Neural progenitor cell (in vitro differentiated cells): ENCODE measurements around the gene ASL. TPM values are rescaled to one million over a fixed set of nuclear protein-coding genes. Genes with fewer than 3 reads are reported as not detected.

Experiments
- DNase-seq: peaks from one replicate; pipeline ENCODE4 v3.0.0-alpha.2; 2016; ENCODE audit warnings: low spot score
- H2AFZ ChIP-seq: fragments of 200-600 bp; sonication (generic); replicated peaks from 2 replicates; pipeline ENCODE4 v1.6.1; 2016; ENCODE audit warnings: antibody characterized with exemption
- H3F3A ChIP-seq: fragments of 200-600 bp; sonication (generic); 2 replicates; pipeline ENCODE4 v1.6.1; 2016; ENCODE audit warnings: antibody characterized with exemption, low read depth
- H3K27ac ChIP-seq: fragments of 200-600 bp; sonication (generic); 2 replicates; pipeline ENCODE4 v1.5.1; 2016; ENCODE audit warnings: mild to moderate bottlenecking
- H3K27me3 ChIP-seq: fragments of 200-600 bp; sonication (generic); 2 replicates; pipeline ENCODE4 v1.6.1; 2016; ENCODE audit warnings: mild to moderate bottlenecking, moderate library complexity
- H3K36me3 ChIP-seq: fragments of 200-600 bp; sonication (generic); 2 replicates; pipeline ENCODE4 v1.5.1; 2016
- H3K4me1 ChIP-seq: fragments of 200-600 bp; sonication (generic); 2 replicates; pipeline ENCODE4 v1.6.1; 2016; ENCODE audit warnings: mixed run types
- H3K4me2 ChIP-seq: fragments of 200-600 bp; sonication (generic); 2 replicates; pipeline ENCODE4 v1.6.1; 2016
- H3K4me3 ChIP-seq: fragments of 200-600 bp; sonication (generic); 2 replicates; pipeline ENCODE4 v1.5.1; 2016
- H3K79me2 ChIP-seq: fragments of 200-600 bp; sonication (generic); 2 replicates; pipeline ENCODE4 v1.6.1; 2016; ENCODE audit warnings: low read depth
- H3K9ac ChIP-seq: fragments of 200-600 bp; sonication (generic); 2 replicates; pipeline ENCODE4 v1.6.1; 2016
- H3K9me3 ChIP-seq: fragments of 200-600 bp; sonication (generic); 2 replicates; pipeline ENCODE4 v1.5.1; 2016; ENCODE audit warnings: low read depth
- H4K20me1 ChIP-seq: fragments of 200-600 bp; sonication (generic); 2 replicates; pipeline ENCODE4 v1.6.1; 2016; ENCODE audit warnings: low read depth
- H3K27ac Mint-ChIP-seq: 3 replicates; pipeline ENCODE4 v1.8.0; 2021; ENCODE audit warnings: mixed read lengths
- H3K27me3 Mint-ChIP-seq: 2 replicates; pipeline ENCODE4 v1.8.0; 2022; ENCODE audit warnings: low read depth, mild to moderate bottlenecking, inconsistent platforms, moderate library complexity, mixed read lengths; ENCODE audit not compliant: insufficient read depth
- H3K36me3 Mint-ChIP-seq: 3 replicates; pipeline ENCODE4 v1.8.0; 2021; ENCODE audit warnings: mixed read lengths
- H3K4me1 Mint-ChIP-seq: 3 replicates; pipeline ENCODE4 v1.8.0; 2021; ENCODE audit warnings: mixed read lengths
- H3K4me3 Mint-ChIP-seq: 3 replicates; pipeline ENCODE4 v1.8.0; 2021; ENCODE audit warnings: mild to moderate bottlenecking, moderate library complexity, mixed read lengths
- H3K9me3 Mint-ChIP-seq: 3 replicates; pipeline ENCODE4 v1.8.0; 2020; ENCODE audit warnings: mixed read lengths
- CTCF ChIP-seq: fragments of 200-600 bp; sonication (generic); IDR thresholded peaks from 2 replicates; pipeline ENCODE4 v1.5.1; 2017; ENCODE audit warnings: antibody characterized with exemption, mild to moderate bottlenecking
- EZH2 ChIP-seq: fragments of 200-600 bp; sonication (generic); IDR thresholded peaks from 2 replicates; pipeline ENCODE4 v1.6.1; 2017; ENCODE audit warnings: antibody characterized with exemption, mild to moderate bottlenecking, moderate library complexity
- EZH2phosphoT487 ChIP-seq: fragments of 200-600 bp; sonication (generic); IDR thresholded peaks from 2 replicates; pipeline ENCODE4 v1.6.1; 2017; ENCODE audit warnings: antibody characterized with exemption
- total RNA-seq: library from RNA; depleted of rRNA; stranded (reverse); fragments of >200 nt; gene quantifications from 2 replicates; pipeline ENCODE4 v1.2.3, GENCODE V29; 2015; ENCODE audit warnings: low replicate concordance

Gene ASL
- total RNA-seq, 1 donor from 2014 or later: 14.2 TPM

- no peak overlapping the region for H3K27ac ChIP-seq
- no peaks in the 10 kb centered on the region for H3K79me2 ChIP-seq
- no peaks in the 10 kb centered on the region for H3F3A ChIP-seq
- H3K4me1 ChIP-seq: no peaks in the 10 kb centered on the region
- no peaks in the 10 kb centered on the region for H4K20me1 ChIP-seq
- no peak overlapping the region for H2AFZ ChIP-seq
- H3K36me3 ChIP-seq: no peaks in the 10 kb centered on the region
- DNase-seq: no peak
- H3K4me1 Mint-ChIP-seq: peaks cover 12% of the 10 kb centered on the region
- no peak overlapping the region for H3K9ac ChIP-seq
- H3K4me3 ChIP-seq: no peak overlapping the region
- TF ChIP-seq EZH2phosphoT487 (no peak), CTCF (no peak), EZH2 (no peak)
- H3K36me3 Mint-ChIP-seq: peaks cover 5% of the 10 kb centered on the region
- H3K27ac Mint-ChIP-seq: no peak overlapping the region
- no peak overlapping the region for H3K4me3 Mint-ChIP-seq
- H3K4me2 ChIP-seq: no peak overlapping the region
- no peaks in the 10 kb centered on the region for H3K27me3 ChIP-seq
- no peaks in the 10 kb centered on the region for H3K9me3 Mint-ChIP-seq
- no peaks in the 10 kb centered on the region for H3K9me3 ChIP-seq
- peaks cover 6% of the 10 kb centered on the region for H3K27me3 Mint-ChIP-seq
Observed at GRCh38 chr7:66088861-66089838, 13.5 kb downstream of the ASL start.

- no peaks in the 10 kb centered on the region for H3F3A ChIP-seq
- H3K4me2 ChIP-seq: no peak overlapping the region
- H3K27me3 Mint-ChIP-seq: peaks cover 4% of the 10 kb centered on the region
- no peak for DNase-seq
- no peak overlapping the region for H2AFZ ChIP-seq
- TF ChIP-seq EZH2phosphoT487: no peak
- TF ChIP-seq EZH2: no peak
- TF ChIP-seq CTCF: no peak
- no peak overlapping the region for H3K27ac ChIP-seq
- H3K4me1 ChIP-seq: no peaks in the 10 kb centered on the region
- H3K36me3 Mint-ChIP-seq: no peaks in the 10 kb centered on the region
- H3K4me3 ChIP-seq: no peak overlapping the region
- H3K36me3 ChIP-seq: no peaks in the 10 kb centered on the region
- no peaks in the 10 kb centered on the region for H3K27me3 ChIP-seq
- no peaks in the 10 kb centered on the region for H3K9me3 Mint-ChIP-seq
- no peaks in the 10 kb centered on the region for H3K9me3 ChIP-seq
- H3K9ac ChIP-seq: no peak overlapping the region
- no peak overlapping the region for H3K4me3 Mint-ChIP-seq
- H4K20me1 ChIP-seq: no peaks in the 10 kb centered on the region
- no peaks in the 10 kb centered on the region for H3K4me1 Mint-ChIP-seq
- no peaks in the 10 kb centered on the region for H3K79me2 ChIP-seq
- H3K27ac Mint-ChIP-seq: no peak overlapping the region
Observed at GRCh38 chr7:66092654-66093053, 17.0 kb downstream of the ASL start.

GRCh38 chr7:66095010-66095409 lies 19.4 kb downstream of the ASL start:
- Histone ChIP-seq H3K9ac (no peak overlapping the region), H3F3A (peaks cover 6% of the 10 kb centered on the region), H2AFZ (no peak overlapping the region), H3K4me1 (no peaks in the 10 kb centered on the region), H4K20me1 (no peaks in the 10 kb centered on the region), H3K4me3 (no peak overlapping the region), H3K27ac (no peak overlapping the region), H3K27me3 (no peaks in the 10 kb centered on the region), H3K9me3 (no peaks in the 10 kb centered on the region), H3K36me3 (no peaks in the 10 kb centered on the region), H3K4me2 (no peak overlapping the region), H3K79me2 (no peaks in the 10 kb centered on the region)
- Mint-ChIP-seq H3K4me1 (peaks cover 6% of the 10 kb centered on the region), H3K9me3 (no peaks in the 10 kb centered on the region), H3K27me3 (peaks cover 8% of the 10 kb centered on the region), H3K36me3 (no peaks in the 10 kb centered on the region), H3K27ac (no peak overlapping the region), H3K4me3 (no peak overlapping the region)
- TF ChIP-seq EZH2: no peak
- TF ChIP-seq EZH2phosphoT487: no peak
- no peak for TF ChIP-seq CTCF
- DNase-seq: no peak
